Measurements from ENCODE around the gene SLCO1B3.

Gene SLCO1B3

GRCh38 chr12:20832911-20833310 lies 22.4 kb downstream of the SLCO1B3 start:
- Histone ChIP-seq H3K4me3 (IDR thresholded peaks at IDR 0.05; ENCODE audit: insufficient read depth, low read depth, low read length) (no peak overlapping the region), H3K27me3 (ENCODE audit: insufficient read depth, low read depth) (no peaks in the 10 kb centered on the region), H3K4me2 (no peak overlapping the region), H4K20me1 (ENCODE audit: insufficient read depth) (no peaks in the 10 kb centered on the region), H3K36me3 (ENCODE audit: insufficient read depth) (no peaks in the 10 kb centered on the region), H3K9ac (no peak overlapping the region), H2AFZ (ENCODE audit: low read depth) (no peak overlapping the region), H3K27ac (no peak overlapping the region), H3K79me2 (ENCODE audit: insufficient read depth, low read depth) (no peaks in the 10 kb centered on the region), H3K4me1 (ENCODE audit: low read depth, poor library complexity, severe bottlenecking) (no peaks in the 10 kb centered on the region)
- no peak for TF ChIP-seq CTCF (conservative IDR thresholded peaks at IDR 0.05; ENCODE audit: low read depth, low read length)

GRCh38 chr12:20852649-20853048 lies 42.1 kb downstream of the SLCO1B3 start:
- no peak for TF ChIP-seq CTCF (conservative IDR thresholded peaks at IDR 0.05; ENCODE audit: low read depth, low read length)
- no peaks in the 10 kb centered on the region for H3K79me2 ChIP-seq (ENCODE audit: insufficient read depth, low read depth)
- H3K4me1 ChIP-seq (ENCODE audit: low read depth, poor library complexity, severe bottlenecking): no peaks in the 10 kb centered on the region
- H3K27me3 ChIP-seq (ENCODE audit: insufficient read depth, low read depth): no peaks in the 10 kb centered on the region
- no peaks in the 10 kb centered on the region for H3K36me3 ChIP-seq (ENCODE audit: insufficient read depth)
- no peak overlapping the region for H2AFZ ChIP-seq (ENCODE audit: low read depth)
- H3K4me2 ChIP-seq: no peak overlapping the region
- H3K4me3 ChIP-seq (IDR thresholded peaks at IDR 0.05; ENCODE audit: insufficient read depth, low read depth, low read length): no peak overlapping the region
- no peak overlapping the region for H3K9ac ChIP-seq
- H3K27ac ChIP-seq: no peak overlapping the region
- H4K20me1 ChIP-seq (ENCODE audit: insufficient read depth): no peaks in the 10 kb centered on the region

- Histone ChIP-seq H3K36me3 (ENCODE audit: insufficient read depth) (no peaks in the 10 kb centered on the region), H3K27ac (no peak overlapping the region), H3K4me1 (ENCODE audit: low read depth, poor library complexity, severe bottlenecking) (no peaks in the 10 kb centered on the region), H3K9ac (no peak overlapping the region), H3K27me3 (ENCODE audit: insufficient read depth, low read depth) (no peaks in the 10 kb centered on the region), H4K20me1 (ENCODE audit: insufficient read depth) (no peaks in the 10 kb centered on the region), H3K4me3 (IDR thresholded peaks at IDR 0.05; ENCODE audit: insufficient read depth, low read depth, low read length) (no peak overlapping the region), H2AFZ (ENCODE audit: low read depth) (no peak overlapping the region), H3K4me2 (no peak overlapping the region), H3K79me2 (ENCODE audit: insufficient read depth, low read depth) (no peaks in the 10 kb centered on the region)
- TF ChIP-seq CTCF (conservative IDR thresholded peaks at IDR 0.05; ENCODE audit: low read depth, low read length): no peak
Measured at GRCh38 chr12:20863056-20863455, 52.6 kb downstream of the SLCO1B3 start.

DNA sequence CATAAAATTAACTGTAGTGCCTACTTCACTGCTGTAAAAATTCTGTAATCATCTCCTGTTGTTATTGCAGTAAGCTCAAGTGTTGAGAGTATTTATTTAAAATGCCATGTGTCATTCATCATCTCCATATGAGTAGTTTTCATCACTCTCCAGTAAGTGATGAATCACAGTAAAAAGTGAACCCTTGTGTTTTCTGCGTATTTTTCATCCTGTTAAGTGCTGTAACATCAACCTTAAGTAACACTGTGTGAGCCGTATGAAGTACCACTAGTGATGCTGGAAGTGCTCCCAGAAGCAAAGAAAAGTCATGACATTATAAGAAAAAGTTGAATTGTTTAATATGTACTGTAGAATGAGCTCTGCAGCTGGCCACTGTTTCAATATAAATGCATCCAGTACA lies 55.4 kb downstream of the SLCO1B3 start:
- no peaks in the 10 kb centered on the region for H3K4me1 ChIP-seq (ENCODE audit: low read depth, poor library complexity, severe bottlenecking)
- no peaks in the 10 kb centered on the region for H3K79me2 ChIP-seq (ENCODE audit: insufficient read depth, low read depth)
- H3K4me2 ChIP-seq: no peak overlapping the region
- H4K20me1 ChIP-seq (ENCODE audit: insufficient read depth): no peaks in the 10 kb centered on the region
- no peaks in the 10 kb centered on the region for H3K36me3 ChIP-seq (ENCODE audit: insufficient read depth)
- no peak overlapping the region for H3K9ac ChIP-seq
- no peaks in the 10 kb centered on the region for H3K27me3 ChIP-seq (ENCODE audit: insufficient read depth, low read depth)
- TF ChIP-seq CTCF (conservative IDR thresholded peaks at IDR 0.05; ENCODE audit: low read depth, low read length): no peak
- H3K4me3 ChIP-seq (IDR thresholded peaks at IDR 0.05; ENCODE audit: insufficient read depth, low read depth, low read length): no peak overlapping the region
- no peak overlapping the region for H2AFZ ChIP-seq (ENCODE audit: low read depth)
- H3K27ac ChIP-seq: no peak overlapping the region

DNA sequence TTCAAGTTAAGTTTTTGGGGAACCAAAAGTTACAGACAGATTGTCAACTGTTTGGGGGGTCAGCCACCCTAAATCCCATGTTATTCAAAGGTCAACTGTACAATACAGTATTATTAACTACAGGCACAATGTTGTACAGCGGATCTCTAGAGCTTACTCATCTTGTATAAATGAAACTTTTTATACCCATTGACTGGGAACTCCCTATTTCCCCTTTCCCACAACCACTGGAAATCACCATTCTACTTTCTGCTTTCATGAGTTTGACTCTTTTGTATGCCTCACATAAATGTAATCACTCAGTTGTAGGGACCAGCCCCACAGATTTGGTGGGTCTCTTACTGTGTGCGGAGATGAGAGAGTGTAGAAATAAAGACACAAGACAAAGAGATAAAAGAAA lies 57.8 kb downstream of the SLCO1B3 start:
- H3K4me2 ChIP-seq: no peak overlapping the region
- H3K79me2 ChIP-seq (ENCODE audit: insufficient read depth, low read depth): no peaks in the 10 kb centered on the region
- H2AFZ ChIP-seq (ENCODE audit: low read depth): no peak overlapping the region
- H3K4me3 ChIP-seq (IDR thresholded peaks at IDR 0.05; ENCODE audit: insufficient read depth, low read depth, low read length): no peak overlapping the region
- H4K20me1 ChIP-seq (ENCODE audit: insufficient read depth): no peaks in the 10 kb centered on the region
- H3K27ac ChIP-seq: no peak overlapping the region
- no peak for TF ChIP-seq CTCF (conservative IDR thresholded peaks at IDR 0.05; ENCODE audit: low read depth, low read length)
- no peak overlapping the region for H3K9ac ChIP-seq
- H3K27me3 ChIP-seq (ENCODE audit: insufficient read depth, low read depth): no peaks in the 10 kb centered on the region
- H3K4me1 ChIP-seq (ENCODE audit: low read depth, poor library complexity, severe bottlenecking): no peaks in the 10 kb centered on the region
- H3K36me3 ChIP-seq (ENCODE audit: insufficient read depth): no peaks in the 10 kb centered on the region

Measured in KMS-11 (cell line).